Heart left ventricle (tissue), 16 donors: ENCODE measurements around the gene WRAP73. TPM values are rescaled to one million over a fixed set of nuclear protein-coding genes. Genes with fewer than 3 reads are reported as not detected.

Experiments
- ATAC-seq, 4 donors: fragments of 200-7000 bp; cut with Tn5 transposase; one replicate each; pipeline ENCODE4 v1.9.1; 2020 to 2022; ENCODE audit warnings: moderate library complexity in 4 of 4, mild to moderate bottlenecking in 3 of 4, moderate number of reproducible peaks in 1 of 4
- DNase-seq, 5 donors: peaks; one replicate each; pipeline ENCODE4 v3.0.0-alpha.2; 2020
- H3K27ac ChIP-seq, 12 donors: fragments of 200-600 bp; sonication (generic) in 4 of 12; one replicate each; pipeline versions ENCODE4 v1.5.0 to v1.8.0; 2016 to 2022; ENCODE audit warnings: mild to moderate bottlenecking in 2 of 12
- H3K27me3 ChIP-seq, 9 donors: fragments of 200-600 bp; sonication (generic) in 2 of 9; one replicate each; pipeline versions ENCODE4 v1.5.1 to v1.8.0; 2016 to 2022; ENCODE audit warnings: mild to moderate bottlenecking in 3 of 9
- H3K36me3 ChIP-seq, 9 donors: fragments of 200-600 bp; sonication (generic) in 2 of 9; one replicate each; pipeline versions ENCODE4 v1.5.0 to v1.8.0; 2018 to 2022; ENCODE audit warnings: mild to moderate bottlenecking in 2 of 9
- H3K4me1 ChIP-seq, 12 donors: fragments of 200-600 bp; sonication (generic) in 4 of 12; one replicate each; pipeline versions ENCODE4 v1.5.0 to v1.8.0; 2016 to 2022; ENCODE audit warnings: mild to moderate bottlenecking in 3 of 12
- H3K4me3 ChIP-seq, 12 donors: fragments of 200-600 bp; sonication (generic) in 4 of 12; one replicate each; pipeline versions ENCODE4 v1.5.0 to v1.8.0; 2017 to 2022; ENCODE audit warnings: mild to moderate bottlenecking in 9 of 12, moderate library complexity in 4 of 12
- H3K9me3 ChIP-seq, 12 donors: fragments of 200-600 bp; sonication (generic) in 4 of 12; one replicate each; pipeline versions ENCODE4 v1.5.0 to v1.8.0; 2016 to 2022; ENCODE audit warnings: mild to moderate bottlenecking in 1 of 12
- CTCF ChIP-seq, 12 donors: fragments of 200-600 bp; sonication (generic) in 4 of 12; IDR thresholded peaks; one replicate each; pipeline versions ENCODE4 v1.5.0 to v1.8.0; 2018 to 2022; ENCODE audit warnings: antibody characterized with exemption in 12 of 12, mild to moderate bottlenecking in 5 of 12
- POLR2A ChIP-seq, 2 donors: fragments of 450-650 bp; IDR thresholded peaks; one replicate each; pipeline ENCODE4 v1.6.1; 2017; ENCODE audit warnings: antibody characterized with exemption in 2 of 2, mild to moderate bottlenecking in 2 of 2, moderate library complexity in 2 of 2
- WGBS, 4 donors: extraction: QIAGEN DNeasy Blood & Tissue Kit in 2 of 4; methylation state at CpG; one replicate each; pipeline versions ENCODE4 v1.1.5 to v1.1.7; 2013 to 2018; 5-methylcytosine and 5-hydroxymethylcytosine counted together
- intact Hi-C, 10 donors: fragments of 100-400 bp; cut with DNase I; formaldehyde crosslinking; loops; one replicate each; pipeline versions ENCODE4 v1.11.1 to v1.14.2; 2022
- polyA plus RNA-seq, 2 donors: library from polyadenylated mRNA; stranded (reverse); fragments of 200-250 nt; gene quantifications; one replicate each; pipeline ENCODE4 v1.2.3, GENCODE V29; 2013
- total RNA-seq, 9 donors: library from RNA; depleted of rRNA in 2 of 9; stranded (reverse); fragments of >200 nt in 2 of 9; fragmentation: NEBNext Ultra II Directional in 3 of 9; extraction: Animal tissue kit (Norgen Biotek cat#: 25700) in 3 of 9; gene quantifications; one replicate each; pipeline versions ENCODE4 v1.1.0 to v1.2.4, GENCODE V29; 2016 to 2023
- donor health status: ischemic (EF 13 %, LVEDD 7.1; RV severe dilation, severe dysfunction).
- donor health status: healthy with polysubstance abuse.
- donor health status: DM: no; HTN: yes; CAD: no.
- donor health status: DM: no; HTN: no; CAD: no.
- donor health status: ischemic (EF 25% LVEDD 6.9; RV normal size, moderate dysfunction).
- donor health status: ischemic (EF 25% LVEDD 5.7; RV mildly dilated, moderate dysfunction).
- donor health status: healthy.
- donor health status: DM: yes; HTN: yes; CAD: no.
- donor health status: ischemic (EF 35%, LVEDD 5.7; RV mildly dilated, moderate dysfunction).
- donor health status: nonischemic (EF 11% LVEDD 7.7; RV severe dilation, severe dysfunction).
- donor health status: DM: yes; HTN: yes; CAD: no.
- donor health status: PGD.
- donor health status: ischemic (EF 29% LVEDD 5.4; RV normal size, mild dysfunction).
- donor health status: nonischemic (EF 23%, LVEDD 6.1; RV moderate dilation, normal function).

The WRAP73 gene
- total and polyA plus RNA-seq, 11 donors: 8.5 to 21.6 (median 11.3) TPM

GRCh38 chr1:3657096-3657475 lies 7.2 kb upstream of the WRAP73 start:
- H3K27ac ChIP-seq: no peak overlapping the region
- intact Hi-C loops: no loop called here
- TF ChIP-seq POLR2A (IDR thresholded peaks at IDR 0.05) (no peak), CTCF (IDR thresholded peaks at IDR 0.05) (no peak)
- no peaks in the 10 kb centered on the region for H3K36me3 ChIP-seq
- ATAC-seq (no peak), DNase-seq (peak in 1 of 5 donors; percentile 6)
- H3K4me1 ChIP-seq: peaks cover 0 to 16% (median 3%) of the 10 kb centered on the region in 12 donors
- no peaks in the 10 kb centered on the region for H3K9me3 ChIP-seq
- H3K4me3 ChIP-seq: no peak overlapping the region
- H3K27me3 ChIP-seq: peaks cover 11 to 43% (median 17%) of the 10 kb centered on the region in 9 donors
- 80 to 84% (median 82%) methylated on average over 6 of the region's 6 CpGs for WGBS, 4 donors

- no peak overlapping the region for H3K4me3 ChIP-seq
- 83 to 93% (median 91%) methylated on average over 10 to 13 of the region's 13 CpGs for WGBS, 4 donors
- H3K9me3 ChIP-seq: no peaks in the 10 kb centered on the region
- no peaks in the 10 kb centered on the region for H3K36me3 ChIP-seq
- DNase-seq: no peak
- TF ChIP-seq CTCF (IDR thresholded peaks at IDR 0.05) (no peak), POLR2A (IDR thresholded peaks at IDR 0.05) (no peak)
- H3K27ac ChIP-seq: no peak overlapping the region
- H3K27me3 ChIP-seq: peaks cover 14 to 49% (median 22%) of the 10 kb centered on the region in 9 donors
- ATAC-seq: no peak
- intact Hi-C loops: no loop called here
- peaks cover 0 to 21% (median 7%) of the 10 kb centered on the region in 12 donors for H3K4me1 ChIP-seq
Observed at GRCh38 chr1:3656450-3657095, 6.7 kb upstream of the WRAP73 start.

- 67 to 72% (median 71%) methylated on average over 22 of the region's 22 CpGs for WGBS, 4 donors
- H3K27ac ChIP-seq: no peak overlapping the region
- ATAC-seq (peak in 3 of 4 donors; percentile 17 to 52 (median 40)), DNase-seq (peak in 2 of 5 donors; percentile 15 to 43)
- H3K4me3 ChIP-seq: no peak overlapping the region
- peaks cover 26 to 64% (median 34%) of the 10 kb centered on the region in 9 donors for H3K27me3 ChIP-seq
- intact Hi-C loops: no loop called here
- TF ChIP-seq POLR2A (IDR thresholded peaks at IDR 0.05) (no peak), CTCF (IDR thresholded peaks at IDR 0.05) (no peak)
- H3K9me3 ChIP-seq: no peaks in the 10 kb centered on the region
- no peaks in the 10 kb centered on the region for H3K36me3 ChIP-seq
- peaks cover 0 to 37% (median 21%) of the 10 kb centered on the region in 12 donors for H3K4me1 ChIP-seq
Observed at GRCh38 chr1:3654549-3655281, 4.8 kb upstream of the WRAP73 start.

GRCh38 chr1:3653286-3653618 lies 3.3 kb upstream of the WRAP73 start:
- DNase-seq (no peak), ATAC-seq (no peak)
- 40 to 58% (median 56%) methylated on average over 9 to 10 of the region's 10 CpGs for WGBS, 4 donors
- Histone ChIP-seq H3K36me3 (no peaks in the 10 kb centered on the region), H3K27me3 (peaks cover 26 to 64% (median 34%) of the 10 kb centered on the region in 9 donors), H3K27ac (no peak overlapping the region), H3K4me3 (peak overlapping the region in 1 of 12 donors; percentile 91), H3K9me3 (no peaks in the 10 kb centered on the region), H3K4me1 (peaks cover 6 to 48% (median 30%) of the 10 kb centered on the region in 12 donors)
- TF ChIP-seq CTCF (IDR thresholded peaks at IDR 0.05) (no peak), POLR2A (IDR thresholded peaks at IDR 0.05) (no peak)
- intact Hi-C loops: no loop called here
